Stimulated activated CD4-positive, alpha-beta T cell treated with anti-CD3 and anti-CD28 coated beads, Interleukin-15, amount 100 ng/mL, for 1 hour (primary cell): ENCODE results near the gene MSRB3.

Source experiments
- DNase-seq, 2 donors: peaks; one replicate each; pipeline ENCODE4 v3.0.0-alpha.2; 2020; ENCODE audit warnings: low read depth in 1 of 2, low spot score in 1 of 2

The MSRB3 gene

GRCh38 chr12:65391711-65392110, 113.2 kb downstream of the MSRB3 start:
- DNase-seq, result no peak

- DNase-seq, result no peak
Observed at GRCh38 chr12:65392491-65392890, 114.0 kb downstream of the MSRB3 start.

GRCh38 chr12:65403188-65403587, 124.7 kb downstream of the MSRB3 start:
- DNase-seq, result no peak

DNA sequence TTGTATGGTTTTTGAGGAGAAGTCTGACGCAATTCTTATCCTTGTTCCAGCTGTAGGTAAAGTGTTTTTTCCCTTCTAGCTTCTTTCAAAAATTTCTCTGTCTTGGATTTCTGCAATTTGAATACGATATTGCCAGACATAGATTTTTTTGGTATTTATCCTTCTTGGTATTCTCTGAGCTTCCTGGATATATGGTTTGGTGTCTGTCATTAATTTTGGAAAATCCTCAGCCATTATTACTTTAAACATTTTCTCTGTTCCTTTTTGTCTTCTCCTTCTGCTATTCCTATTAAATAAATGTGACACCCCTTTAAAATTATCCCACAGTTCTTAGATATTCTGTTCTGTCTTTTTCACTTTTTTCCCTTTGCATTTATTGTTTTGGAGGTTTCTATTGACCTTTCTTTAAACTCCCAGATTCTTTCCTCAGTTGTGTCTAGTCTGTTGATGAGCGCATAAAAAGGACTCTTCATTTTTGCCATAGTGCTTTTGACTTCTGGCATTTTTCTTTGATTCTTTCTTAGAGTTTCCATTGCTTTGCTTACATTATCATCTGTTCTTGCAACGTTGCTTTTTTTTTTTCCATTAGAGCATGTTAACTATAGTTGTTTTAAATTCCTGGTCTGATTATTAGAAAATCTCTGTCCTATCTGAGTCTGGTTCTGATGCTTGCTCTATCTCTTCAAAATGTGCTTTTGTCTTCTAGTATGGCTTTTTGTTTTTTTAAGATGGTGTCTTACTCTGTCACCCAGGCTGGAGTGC, 129.1 kb downstream of the MSRB3 start:
- no peak for DNase-seq

- DNase-seq, result no peak
Observed at GRCh38 chr12:65408441-65408840, 130.0 kb downstream of the MSRB3 start.

DNA sequence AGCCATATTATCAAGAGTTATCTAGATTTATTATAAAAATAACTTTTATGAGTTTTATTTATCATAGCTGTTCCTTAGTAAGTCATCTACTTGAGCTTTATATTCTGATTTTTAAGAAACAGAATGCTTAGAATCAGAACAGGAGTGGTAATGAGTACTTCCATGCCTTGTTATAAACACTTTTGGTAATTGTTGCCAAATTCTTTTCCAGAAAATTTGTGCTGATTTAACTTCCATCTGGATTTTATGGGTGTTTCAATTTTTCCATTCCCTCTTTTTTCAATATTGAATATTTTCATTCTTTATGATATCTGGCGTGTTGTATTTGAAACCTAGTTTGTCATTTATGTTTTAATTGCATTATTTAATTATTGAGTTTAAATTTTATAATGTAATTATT, 131.2 kb downstream of the MSRB3 start:
- DNase-seq, result no peak

DNA sequence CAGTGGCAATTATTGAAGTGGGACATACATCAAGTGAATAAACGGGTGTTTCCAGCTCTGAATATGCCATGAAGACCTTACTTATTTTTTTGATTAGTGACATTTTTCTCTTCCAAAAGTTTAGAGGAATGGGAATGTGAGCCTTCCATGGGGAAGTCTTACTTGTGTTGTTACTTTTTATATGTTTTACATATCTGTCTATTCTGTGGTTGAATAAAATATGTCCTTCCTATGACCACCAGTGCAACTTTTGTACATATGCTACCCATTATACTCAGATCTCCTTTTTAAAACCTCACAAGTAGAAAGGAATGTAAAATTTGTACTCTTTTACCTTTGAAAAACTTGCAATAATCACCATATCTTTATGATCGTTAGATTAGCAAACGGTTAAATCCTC, 132.7 kb downstream of the MSRB3 start:
- no peak for DNase-seq

GRCh38 chr12:65414526-65414925, 136.0 kb downstream of the MSRB3 start:
- DNase-seq, result no peak

DNA sequence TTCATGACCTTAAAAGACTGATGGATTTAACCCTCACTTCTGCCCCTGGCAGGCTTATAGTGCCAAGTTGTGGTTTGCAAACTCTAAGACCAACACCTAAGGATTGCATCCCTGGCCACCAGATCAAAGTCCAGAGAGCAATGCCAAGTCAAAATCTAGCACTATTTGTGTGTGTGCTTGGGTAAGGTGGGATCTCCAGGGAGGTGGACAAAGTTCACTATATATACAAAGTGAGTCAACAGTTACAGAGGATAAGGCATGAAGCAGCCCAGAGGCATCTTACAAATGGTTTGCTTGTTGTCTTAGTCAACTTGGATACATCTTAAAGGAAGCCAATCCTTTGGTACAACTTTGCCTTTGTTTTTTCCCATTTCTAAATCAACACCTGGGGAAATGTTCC, 137.3 kb downstream of the MSRB3 start:
- no peak for DNase-seq

DNA sequence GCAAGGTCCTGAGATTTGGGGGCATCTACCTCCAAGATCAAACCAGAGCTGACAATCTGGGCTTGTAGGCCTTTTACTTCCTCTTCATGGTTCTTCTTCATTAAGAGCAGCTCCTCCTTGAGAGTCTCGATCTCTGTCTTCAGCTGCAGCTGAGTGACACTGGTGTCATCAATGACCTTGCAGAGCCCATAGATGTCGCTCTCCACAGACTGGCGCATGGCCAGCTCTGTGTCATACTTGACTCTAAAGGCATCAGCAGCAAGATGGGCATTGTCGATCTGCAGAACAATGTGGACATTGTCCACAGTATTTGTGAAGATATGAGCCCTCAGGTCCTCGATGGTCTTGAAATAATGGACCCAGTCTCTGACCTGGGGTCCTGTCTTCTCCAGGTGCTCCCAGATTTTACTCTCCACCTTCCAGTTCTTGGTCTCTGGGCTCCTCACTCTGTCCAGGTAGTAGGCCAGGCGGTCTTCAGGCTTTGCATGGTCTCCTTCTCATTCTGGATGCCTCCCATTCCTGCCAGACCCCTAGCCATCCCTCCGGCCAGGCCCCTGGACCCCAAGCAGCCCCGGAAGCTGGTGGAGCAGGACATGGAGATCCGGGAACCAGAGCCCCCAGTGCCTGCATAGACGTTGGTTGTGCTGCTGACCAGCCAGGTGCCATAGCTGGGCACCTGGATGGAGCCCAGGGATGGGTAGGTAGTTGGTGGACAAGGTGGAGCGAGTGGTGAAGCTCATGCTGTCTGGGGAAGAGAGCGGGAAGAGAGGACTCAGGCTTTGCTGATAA, 141.0 kb downstream of the MSRB3 start:
- no peak for DNase-seq

GRCh38 chr12:65420941-65421340, 142.5 kb downstream of the MSRB3 start:
- DNase-seq, result no peak

- no peak for DNase-seq
Observed at GRCh38 chr12:65427646-65428045, 149.2 kb downstream of the MSRB3 start.

GRCh38 chr12:65430006-65430405, 151.5 kb downstream of the MSRB3 start:
- DNase-seq, result no peak

- DNase-seq, result no peak
Observed at GRCh38 chr12:65430571-65431306, 152.3 kb downstream of the MSRB3 start.

GRCh38 chr12:65432114-65432513, 153.6 kb downstream of the MSRB3 start:
- DNase-seq, result no peak

DNA sequence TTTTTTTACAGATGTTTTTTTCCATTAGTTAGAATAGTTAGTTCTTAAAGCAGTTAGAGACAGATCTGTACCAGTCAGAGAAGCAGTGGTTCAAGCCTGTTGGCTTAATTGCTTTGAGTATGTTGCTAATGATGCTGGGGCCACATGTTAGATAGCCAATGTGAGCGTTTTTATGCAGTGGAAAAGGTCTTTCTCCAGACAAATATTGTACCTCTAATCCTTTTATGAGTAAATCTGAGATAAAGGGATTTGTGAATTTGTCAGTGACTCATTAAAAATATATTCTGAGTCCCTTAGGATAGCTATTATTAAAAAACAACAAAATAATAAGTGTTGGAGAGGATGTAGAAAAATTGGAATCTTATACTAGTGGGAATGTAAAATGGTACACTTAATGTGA, 154.2 kb downstream of the MSRB3 start:
- no peak for DNase-seq

DNA sequence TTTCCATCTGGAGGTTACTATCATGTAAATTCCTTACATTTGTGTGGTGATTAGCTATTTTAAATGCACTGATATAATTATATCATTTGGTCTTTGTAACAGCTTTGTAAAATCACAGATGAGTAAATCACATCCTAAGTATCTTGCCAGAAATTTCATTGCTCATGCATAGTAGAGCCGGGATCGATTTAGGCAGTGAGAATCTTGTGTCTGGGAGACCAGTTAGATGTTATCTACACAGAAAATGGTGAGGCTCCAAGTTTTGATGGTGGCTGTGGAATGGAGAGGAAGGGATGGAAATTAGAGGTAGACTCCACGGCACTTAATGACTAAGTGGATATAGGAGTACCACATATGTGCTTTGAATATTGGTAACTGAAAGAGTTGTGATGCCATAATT, 156.3 kb downstream of the MSRB3 start:
- DNase-seq, result no peak

DNA sequence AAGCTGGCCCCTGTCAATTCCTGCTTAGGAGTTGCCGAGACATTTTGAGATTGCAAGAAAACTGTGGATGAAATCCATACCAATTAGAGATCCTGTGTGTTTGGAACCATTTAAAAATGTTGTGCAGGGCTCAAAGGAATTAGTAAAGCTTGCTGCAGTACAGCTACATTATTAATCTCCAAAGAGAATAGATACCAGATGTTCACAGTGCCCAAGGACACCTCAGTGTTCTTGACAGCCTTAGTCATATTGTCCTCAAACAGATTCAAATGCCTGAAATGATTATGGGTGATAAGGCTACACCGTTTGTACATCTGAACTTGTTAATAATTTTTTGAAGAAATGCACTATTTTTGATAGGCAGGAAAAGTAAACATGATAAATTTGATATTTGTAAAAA, 164.6 kb downstream of the MSRB3 start:
- DNase-seq, result no peak

DNA sequence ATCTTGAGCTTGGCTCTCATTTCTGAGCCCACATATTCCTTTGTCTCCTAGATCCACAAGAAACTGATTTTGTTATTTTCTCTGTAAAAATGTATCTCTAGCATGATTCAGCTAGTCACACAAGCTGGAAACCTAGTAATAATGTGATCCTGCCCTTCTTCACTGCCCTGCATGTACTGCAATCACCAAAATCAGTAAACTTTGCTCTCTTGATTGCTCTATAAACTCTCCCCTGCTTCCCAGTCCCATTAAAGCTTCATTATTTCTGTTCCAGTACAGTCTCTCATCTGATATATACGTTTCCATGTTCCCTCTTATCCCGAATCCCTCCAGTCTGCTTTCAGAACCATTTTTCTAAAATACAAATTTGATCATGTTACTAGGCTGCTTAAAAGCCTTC, 166.5 kb downstream of the MSRB3 start:
- DNase-seq, result no peak

- DNase-seq, result no peak
Observed at GRCh38 chr12:65446901-65447300, 168.4 kb downstream of the MSRB3 start.

- no peak for DNase-seq
Observed at GRCh38 chr12:65449400-65449799, 170.9 kb downstream of the MSRB3 start.

- DNase-seq, result no peak
Observed at GRCh38 chr12:65450625-65451024, 172.1 kb downstream of the MSRB3 start.
